CD4-positive, alpha-beta memory T cell (primary cell): Measurements from ENCODE around the gene FAM222B. TPM values are rescaled to one million over a fixed set of nuclear protein-coding genes. Genes with fewer than 3 reads are reported as not detected.

Experiments used
- CTCF ChIA-PET: fragments of 350-600 bp; sonication (Branson Sonifier 250); formaldehyde crosslinking; loops from one replicate; lab custom pipeline; 2021; ENCODE audit warnings: inconsistent platforms; ENCODE audit not compliant: partially characterized antibody; lab: Charles Lee
- POLR2A ChIA-PET: fragments of 350-600 bp; sonication (Branson Sonifier 250); formaldehyde crosslinking; loops from one replicate; lab custom pipeline; 2021; ENCODE audit not compliant: partially characterized antibody; lab: Charles Lee
- DNase-seq, 5 donors: peaks; one replicate each; pipeline versions ENCODE4 v3.0.0 to v3.0.0-alpha.2; 2020 to 2022; ENCODE audit warnings: mixed read lengths in 1 of 5
- H3K27ac ChIP-seq: one replicate; pipeline ENCODE4 v1.7.0; 2013; ENCODE audit warnings: low read depth, low read length
- H3K27me3 ChIP-seq: 2 replicates; pipeline ENCODE4 v1.7.0; 2013; ENCODE audit warnings: mild to moderate bottlenecking, low read length, moderate library complexity; ENCODE audit not compliant: insufficient read depth
- H3K36me3 ChIP-seq: 2 replicates; pipeline ENCODE4 v1.7.0; 2013; ENCODE audit warnings: mild to moderate bottlenecking, low read length, moderate library complexity; ENCODE audit not compliant: insufficient read depth
- H3K4me1 ChIP-seq: 2 replicates; pipeline ENCODE4 v1.7.0; 2013; ENCODE audit warnings: mild to moderate bottlenecking, low read length, moderate library complexity; ENCODE audit not compliant: insufficient read depth
- H3K4me3 ChIP-seq, 2 donors: one replicate each; pipeline ENCODE4 v1.7.0; 2013; ENCODE audit warnings: low read length in 2 of 2, mild to moderate bottlenecking in 1 of 2
- H3K9me3 ChIP-seq, 2 donors: one replicate each; pipeline ENCODE4 v1.7.0; 2013; ENCODE audit warnings: low read length in 2 of 2, control low read depth in 1 of 2; ENCODE audit not compliant: control insufficient read depth in 1 of 2
- H3K27ac Mint-ChIP-seq, 7 donors: one replicate each; pipeline ENCODE4 v1.8.0; 2020 to 2021; ENCODE audit warnings: mixed read lengths in 7 of 7, mild to moderate bottlenecking in 6 of 7, inconsistent platforms in 3 of 7, moderate library complexity in 3 of 7
- H3K27me3 Mint-ChIP-seq, 2 donors: one replicate each; pipeline ENCODE4 v1.8.0; 2020 to 2021; ENCODE audit warnings: mixed read lengths in 2 of 2
- H3K36me3 Mint-ChIP-seq, 2 donors: one replicate each; pipeline ENCODE4 v1.8.0; 2020 to 2021; ENCODE audit warnings: mixed read lengths in 2 of 2, inconsistent platforms in 1 of 2, mild to moderate bottlenecking in 1 of 2
- H3K4me1 Mint-ChIP-seq, 4 donors: one replicate each; pipeline ENCODE4 v1.8.0; 2020 to 2021; ENCODE audit warnings: mixed read lengths in 4 of 4, mild to moderate bottlenecking in 1 of 4
- H3K4me3 Mint-ChIP-seq, 8 donors: one replicate each; pipeline ENCODE4 v1.8.0; 2020 to 2021; ENCODE audit warnings: mixed read lengths in 8 of 8, mild to moderate bottlenecking in 7 of 8, moderate library complexity in 6 of 8, inconsistent platforms in 3 of 8
- H3K9me3 Mint-ChIP-seq, 8 donors: one replicate each; pipeline ENCODE4 v1.8.0; 2020 to 2021; ENCODE audit warnings: mixed read lengths in 8 of 8, mild to moderate bottlenecking in 5 of 8, inconsistent platforms in 3 of 8, moderate library complexity in 1 of 8
- intact Hi-C: fragments of 100-400 bp; cut with micrococcal nuclease; formaldehyde crosslinking; loops from one replicate; pipeline ENCODE4 v1.15.1; 2023
- polyA plus RNA-seq, 2 donors: library from polyadenylated mRNA; unstranded; fragments of 300-500 nt; fragmentation: Illumina TruSeq; gene quantifications; one replicate each; pipeline ENCODE4 v1.2.3, GENCODE V29; 2021
- total RNA-seq, 2 experiments: library from RNA; stranded (reverse); gene quantifications; one replicate each; pipeline ENCODE4 v1.2.3, GENCODE V29; 2021

Gene FAM222B
- total and polyA plus RNA-seq, 4 experiments from 2014 or later, result 7.9 to 23.2 (median 21.0) TPM

GRCh38 chr17:28885951-28886350, 43.4 kb upstream of the FAM222B start:
- peaks cover 4 to 32% (median 15%) of the 10 kb centered on the region in 4 donors for H3K4me1 Mint-ChIP-seq
- no peaks in the 10 kb centered on the region for H3K9me3 Mint-ChIP-seq
- H3K4me3 ChIP-seq, result no peak overlapping the region
- H3K27ac ChIP-seq, result no peak overlapping the region
- no peaks in the 10 kb centered on the region for H3K27me3 ChIP-seq
- CTCF ChIA-PET, result interaction anchor here (1.0 kb wide), 1 partner anchor 12 kb away, joined by 3 read pairs; the partner anchor contains the start of gene FLOT2
- H3K27me3 Mint-ChIP-seq, result no peaks in the 10 kb centered on the region
- H3K4me3 Mint-ChIP-seq, result no peak overlapping the region
- peaks cover 69% of the 10 kb centered on the region for H3K36me3 ChIP-seq
- peaks cover 9% of the 10 kb centered on the region for H3K4me1 ChIP-seq
- POLR2A ChIA-PET, result interaction anchor here (1.2 kb wide), 1 partner anchor 12 kb away, joined by 3 read pairs; the partner anchor contains the start of gene FLOT2
- no peak for DNase-seq
- intact Hi-C loops, result no loop called here
- H3K36me3 Mint-ChIP-seq, result peaks cover 32 to 54% of the 10 kb centered on the region in 2 donors
- no peaks in the 10 kb centered on the region for H3K9me3 ChIP-seq
- peak overlapping the region in 2 of 7 donors; percentile 36 to 74 for H3K27ac Mint-ChIP-seq

GRCh38 chr17:28885363-28885762, 42.8 kb upstream of the FAM222B start:
- H3K4me1 ChIP-seq, result peaks cover 9% of the 10 kb centered on the region
- no peak overlapping the region for H3K4me3 ChIP-seq
- Mint-ChIP-seq H3K4me3 (no peak overlapping the region), H3K27ac (peak overlapping the region in 4 of 7 donors; percentile 4 to 82 (median 50)), H3K36me3 (peaks cover 35 to 56% of the 10 kb centered on the region in 2 donors), H3K4me1 (peaks cover 4 to 26% (median 13%) of the 10 kb centered on the region in 4 donors), H3K9me3 (no peaks in the 10 kb centered on the region), H3K27me3 (no peaks in the 10 kb centered on the region)
- H3K27ac ChIP-seq, result no peak overlapping the region
- DNase-seq, result no peak
- no peaks in the 10 kb centered on the region for H3K27me3 ChIP-seq
- no peaks in the 10 kb centered on the region for H3K9me3 ChIP-seq
- H3K36me3 ChIP-seq, result peaks cover 75% of the 10 kb centered on the region
- CTCF ChIA-PET, result interaction anchor here (1.0 kb wide), 1 partner anchor 12 kb away, joined by 3 read pairs; the partner anchor contains the start of gene FLOT2
- intact Hi-C loops, result no loop called here
- POLR2A ChIA-PET, result no interaction called here

DNA sequence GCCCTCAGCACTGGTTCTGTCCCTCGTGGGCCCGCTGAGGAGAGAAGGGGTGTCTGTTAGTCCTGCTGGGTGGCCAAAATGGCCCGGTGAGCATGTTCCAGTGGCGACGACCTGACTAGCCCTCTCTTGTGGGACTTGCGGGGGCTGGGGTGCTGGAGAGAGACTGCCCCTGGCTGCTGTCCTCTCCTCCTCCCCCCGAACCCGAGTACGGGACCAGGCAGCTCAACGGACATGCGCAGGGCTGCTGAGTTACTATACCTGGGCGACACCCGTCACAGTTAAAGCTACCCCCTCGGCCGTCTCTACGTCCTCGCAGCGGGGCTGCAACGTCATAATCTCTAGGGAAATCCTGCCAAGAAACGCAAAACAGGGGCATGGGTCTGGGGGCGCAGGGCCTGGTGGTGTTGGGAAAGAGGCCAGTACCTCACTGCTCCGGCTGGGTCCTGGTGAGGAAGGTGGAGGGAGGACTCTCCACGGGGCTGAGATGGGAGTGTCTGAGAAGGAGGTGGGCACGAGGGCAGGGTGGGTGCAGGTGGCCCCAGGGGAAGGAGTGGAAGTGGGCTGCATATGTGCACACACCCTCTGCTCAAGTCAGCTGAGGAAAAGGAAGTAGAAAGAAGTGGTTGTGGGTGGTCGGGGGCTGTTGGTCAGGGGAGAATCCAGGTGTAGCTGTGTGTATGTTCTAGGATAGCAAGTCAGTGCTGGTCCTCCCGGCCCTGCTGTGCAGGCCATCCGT, 41.5 kb upstream of the FAM222B start:
- H3K36me3 Mint-ChIP-seq, result peaks cover 45 to 65% of the 10 kb centered on the region in 2 donors
- no peaks in the 10 kb centered on the region for H3K27me3 Mint-ChIP-seq
- no peaks in the 10 kb centered on the region for H3K9me3 Mint-ChIP-seq
- no peaks in the 10 kb centered on the region for H3K9me3 ChIP-seq
- H3K27ac ChIP-seq, result no peak overlapping the region
- no peak for DNase-seq
- H3K4me3 ChIP-seq, result no peak overlapping the region
- CTCF ChIA-PET, result interaction anchor here (1.1 to 1.3 kb wide), 2 partner anchors 13 to 20 kb away, joined by 3 read pairs; no protein-coding TSS in a partner anchor
- H3K4me1 Mint-ChIP-seq, result peaks cover 1 to 17% (median 9%) of the 10 kb centered on the region in 4 donors
- H3K36me3 ChIP-seq, result peaks cover 87% of the 10 kb centered on the region
- POLR2A ChIA-PET, result interaction anchor here (0.6 to 1.1 kb wide), 4 partner anchors 12 to 42 kb away, joined by 3 to 7 read pairs (median 4); partner anchors contain the start of genes FAM222B and FLOT2
- no peaks in the 10 kb centered on the region for H3K27me3 ChIP-seq
- H3K27ac Mint-ChIP-seq, result peak overlapping the region in 2 of 7 donors; percentile 35 to 80
- intact Hi-C loops, result no loop called here
- H3K4me3 Mint-ChIP-seq, result no peak overlapping the region
- H3K4me1 ChIP-seq, result peaks cover 4% of the 10 kb centered on the region

DNA sequence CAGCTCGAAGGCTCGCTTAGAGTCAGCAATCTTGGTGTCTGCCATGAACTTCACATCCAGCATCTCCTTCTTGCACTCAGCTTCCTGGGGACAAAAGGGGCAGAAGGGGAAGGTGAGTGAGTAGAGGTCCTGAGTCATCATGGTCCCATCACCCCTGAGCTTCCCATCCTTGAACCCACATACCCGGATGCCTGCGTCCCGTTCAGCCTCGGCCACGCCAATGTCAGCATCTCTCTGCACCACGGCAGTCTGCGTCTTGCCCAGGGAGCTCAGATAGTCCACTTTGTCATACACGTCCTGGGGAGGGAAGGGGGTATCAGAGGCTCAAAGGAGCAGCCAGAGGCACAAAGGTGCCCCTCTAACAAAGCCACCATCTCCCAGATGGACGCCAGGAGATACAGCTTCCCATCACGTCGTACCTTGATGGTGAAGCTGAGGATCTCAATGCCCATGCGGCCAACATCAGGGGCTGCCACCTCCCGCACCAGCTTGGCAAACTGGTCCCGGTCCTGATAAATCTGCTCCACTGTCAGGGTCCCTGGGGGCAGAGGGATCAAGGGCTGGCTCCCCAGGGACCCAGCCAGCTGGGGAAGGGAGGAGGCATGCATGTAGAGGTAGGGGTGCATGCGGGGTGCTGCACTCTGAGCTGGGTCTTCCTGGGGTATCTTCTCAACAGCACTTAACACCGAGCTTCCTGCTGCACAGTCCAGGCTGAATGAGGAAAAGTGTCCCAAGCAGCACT, 39.7 kb upstream of the FAM222B start:
- Histone ChIP-seq H3K4me3 (no peak overlapping the region), H3K9me3 (no peaks in the 10 kb centered on the region), H3K27ac (no peak overlapping the region), H3K36me3 (peaks cover 84% of the 10 kb centered on the region), H3K4me1 (no peaks in the 10 kb centered on the region), H3K27me3 (no peaks in the 10 kb centered on the region)
- H3K27me3 Mint-ChIP-seq, result no peaks in the 10 kb centered on the region
- intact Hi-C loops, result no loop called here
- POLR2A ChIA-PET, result interaction anchor here (1.0 to 2.1 kb wide), 5 partner anchors 11 to 21 kb away, joined by 3 to 9 read pairs (median 5); partner anchors contain the start of gene FLOT2
- peaks cover 0 to 13% (median 5%) of the 10 kb centered on the region in 4 donors for H3K4me1 Mint-ChIP-seq
- DNase-seq, result no peak
- no peak overlapping the region for H3K4me3 Mint-ChIP-seq
- peaks cover 54 to 72% of the 10 kb centered on the region in 2 donors for H3K36me3 Mint-ChIP-seq
- H3K27ac Mint-ChIP-seq, result peak overlapping the region in 3 of 7 donors; percentile 2 to 52 (median 43)
- H3K9me3 Mint-ChIP-seq, result peaks cover 0 to 2% (median 0%) of the 10 kb centered on the region in 8 donors
- CTCF ChIA-PET, result interaction anchor here (0.8 to 1.7 kb wide), 3 partner anchors 11 to 235 kb away, joined by 3 read pairs; no protein-coding TSS in a partner anchor

DNA sequence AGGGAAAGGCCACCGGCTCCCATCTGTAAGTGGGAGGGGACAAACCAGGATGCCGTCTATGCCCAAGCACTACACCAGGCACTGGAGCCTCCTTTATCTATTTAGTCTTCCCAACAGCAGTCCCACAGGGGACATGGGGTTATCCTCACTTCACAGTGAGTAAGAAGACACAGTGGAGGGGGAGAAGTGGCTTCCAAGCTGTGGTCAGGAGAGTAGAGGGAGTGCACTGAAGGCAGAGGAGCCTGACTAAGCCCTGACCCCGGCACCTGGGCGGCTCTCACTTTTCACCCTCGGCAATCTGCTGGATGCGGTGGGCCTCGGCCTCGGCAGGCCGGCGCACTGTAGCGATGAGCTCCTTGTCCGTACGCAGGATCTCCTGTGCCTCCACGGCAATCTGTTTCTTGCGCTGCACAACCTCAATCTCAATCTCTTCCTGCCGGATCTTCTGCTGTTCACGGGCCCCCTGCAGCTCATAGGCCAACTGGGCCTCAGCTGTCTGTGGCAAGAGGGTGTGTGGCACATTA, 39.0 kb upstream of the FAM222B start:
- CTCF ChIA-PET, result interaction anchor here (1.5 to 1.7 kb wide), 2 partner anchors 10 to 14 kb away, joined by 3 read pairs; no protein-coding TSS in a partner anchor
- no peak for DNase-seq
- Histone ChIP-seq H3K9me3 (no peaks in the 10 kb centered on the region), H3K4me1 (no peaks in the 10 kb centered on the region), H3K4me3 (no peak overlapping the region), H3K27me3 (no peaks in the 10 kb centered on the region), H3K36me3 (peaks cover 80% of the 10 kb centered on the region), H3K27ac (no peak overlapping the region)
- peaks cover 54 to 73% of the 10 kb centered on the region in 2 donors for H3K36me3 Mint-ChIP-seq
- POLR2A ChIA-PET, result interaction anchor here (1.3 to 2.1 kb wide), 2 partner anchors 12 to 16 kb away, joined by 9 read pairs; partner anchors contain the start of gene FLOT2
- no peak overlapping the region for H3K27ac Mint-ChIP-seq
- peaks cover 0 to 2% (median 0%) of the 10 kb centered on the region in 8 donors for H3K9me3 Mint-ChIP-seq
- H3K27me3 Mint-ChIP-seq, result no peaks in the 10 kb centered on the region
- peaks cover 0 to 9% (median 2%) of the 10 kb centered on the region in 4 donors for H3K4me1 Mint-ChIP-seq
- intact Hi-C loops, result no loop called here
- H3K4me3 Mint-ChIP-seq, result no peak overlapping the region

DNA sequence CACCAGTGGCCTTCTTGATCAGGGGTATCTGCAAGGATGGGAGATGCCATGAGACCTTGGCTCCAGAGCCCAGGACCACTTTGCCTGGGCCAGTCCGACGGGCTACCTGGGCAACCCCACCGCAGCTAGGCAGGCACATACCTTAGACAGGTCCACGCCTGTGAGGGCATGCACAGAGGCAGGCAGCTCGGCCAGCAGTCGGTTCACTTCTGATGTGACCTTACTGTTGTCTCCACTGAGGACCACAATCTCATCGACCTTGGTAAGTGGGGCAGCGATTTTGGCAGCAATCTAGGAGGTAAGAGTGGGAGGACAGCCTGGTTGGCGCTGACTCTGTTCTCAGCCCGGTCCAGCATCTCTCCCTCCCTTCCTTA, 38.0 kb upstream of the FAM222B start:
- CTCF ChIA-PET, result no interaction called here
- Histone ChIP-seq H3K4me3 (no peak overlapping the region), H3K27me3 (no peaks in the 10 kb centered on the region), H3K36me3 (peaks cover 70% of the 10 kb centered on the region), H3K4me1 (no peaks in the 10 kb centered on the region), H3K9me3 (no peaks in the 10 kb centered on the region), H3K27ac (no peak overlapping the region)
- no peak for DNase-seq
- POLR2A ChIA-PET, result interaction anchor here (1.5 to 2.6 kb wide), 2 partner anchors 17 to 73 kb away, joined by 3 to 11 read pairs; partner anchors contain the start of gene FLOT2
- peaks cover 0 to 7% (median 3%) of the 10 kb centered on the region in 4 donors for H3K4me1 Mint-ChIP-seq
- H3K27ac Mint-ChIP-seq, result peak overlapping the region in 1 of 7 donors; percentile 53
- no peaks in the 10 kb centered on the region for H3K27me3 Mint-ChIP-seq
- H3K9me3 Mint-ChIP-seq, result peaks cover 0 to 2% (median 0%) of the 10 kb centered on the region in 8 donors
- intact Hi-C loops, result no loop called here
- H3K4me3 Mint-ChIP-seq, result no peak overlapping the region
- peaks cover 54 to 69% of the 10 kb centered on the region in 2 donors for H3K36me3 Mint-ChIP-seq
